Measurements from ENCODE around the gene VAT1L.

- no peak for TF ChIP-seq CTCF (IDR thresholded peaks at IDR 0.05)
- TF ChIP-seq POLR2A (IDR thresholded peaks at IDR 0.05), result no peak
These were observed 6.2 kb downstream of the VAT1L start for GRCh38 chr16:77794586-77794985.

Measured in Peyer's patch (tissue), 4 donors.